HG02885 (cell line): ENCODE data around the gene IL1RAPL2.
"Not testable (repeated sequence)": the region's sequence is repeated elsewhere in the genome, so short reads cannot be mapped to it uniquely, and the experiment has no call there.

ENCODE experiments used
- ATAC-seq: cut with Tn5 transposase; IDR thresholded peaks from one replicate; pipeline ENCODE4 v1.9.1; 2021; ENCODE audit warnings: mild to moderate bottlenecking; ENCODE audit not compliant: unreplicated experiment, poor library complexity

Gene IL1RAPL2

DNA sequence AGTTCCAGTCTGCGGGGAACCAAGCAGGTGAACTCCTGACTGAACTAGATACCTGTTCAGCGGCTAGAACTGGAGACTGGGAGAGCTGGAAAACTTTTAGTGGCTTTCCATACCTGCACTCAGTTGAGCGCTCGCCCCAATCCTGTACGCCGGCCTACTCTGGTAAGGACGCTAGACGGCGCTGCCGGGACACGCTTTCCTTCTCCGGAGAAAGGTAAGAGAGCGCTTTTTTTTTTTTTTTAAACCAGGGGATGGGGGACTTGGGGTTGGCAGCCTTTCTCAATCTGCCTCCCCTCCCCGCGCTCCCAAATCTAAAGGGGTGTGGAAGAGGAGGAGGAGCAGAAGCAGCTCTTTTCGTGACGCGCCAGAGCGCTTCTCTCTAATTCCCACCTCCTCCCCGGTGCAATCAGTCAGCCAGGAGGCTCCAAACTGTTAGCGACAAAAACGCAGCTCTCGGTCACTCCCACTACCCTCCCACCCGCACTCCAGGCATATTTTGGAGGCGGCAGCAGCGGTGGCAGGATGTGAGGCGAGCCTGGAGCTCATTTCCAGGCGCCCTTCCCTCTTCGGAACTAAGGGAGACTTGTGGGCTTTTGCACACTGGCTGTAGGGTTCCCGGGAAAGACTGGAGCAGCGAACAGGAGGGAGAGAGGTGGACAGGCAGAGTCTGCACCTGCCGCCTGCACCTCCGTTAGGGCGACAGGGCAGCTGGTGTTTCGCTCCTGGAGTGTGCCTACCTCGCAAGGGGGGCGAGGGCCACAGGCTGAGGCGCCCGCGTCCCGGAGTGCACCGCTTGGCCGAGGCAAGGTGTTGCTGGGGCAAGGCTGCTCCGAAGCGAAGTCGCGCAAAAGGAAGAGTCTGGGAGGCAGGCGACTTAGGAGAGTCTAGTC lies at the start of gene IL1RAPL2:
Gene IL1RAPL2 (plus strand): TSS at position 409 of the 890 bp plus-strand sequence.
- no peak for ATAC-seq

DNA sequence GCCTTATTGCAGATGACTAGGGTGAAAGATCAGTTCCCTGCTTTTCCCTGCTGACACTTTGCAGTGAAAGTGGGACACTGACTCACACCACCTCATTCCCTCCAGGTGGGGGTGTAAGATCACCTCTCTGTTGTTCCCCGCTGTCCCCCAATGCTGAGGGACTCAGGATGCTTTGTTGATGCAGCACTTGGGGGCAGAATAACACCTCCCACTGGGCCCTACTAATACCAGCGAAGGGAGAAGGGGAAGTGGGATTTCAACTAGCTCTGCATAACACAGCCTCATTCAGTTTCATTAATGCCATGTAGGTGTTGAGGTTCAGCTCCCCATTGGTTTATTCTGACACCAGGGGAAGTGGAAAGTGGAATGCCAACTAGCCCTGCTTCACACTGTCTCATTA lies 43.6 kb upstream of the IL1RAPL2 start:
- no peak for ATAC-seq

DNA sequence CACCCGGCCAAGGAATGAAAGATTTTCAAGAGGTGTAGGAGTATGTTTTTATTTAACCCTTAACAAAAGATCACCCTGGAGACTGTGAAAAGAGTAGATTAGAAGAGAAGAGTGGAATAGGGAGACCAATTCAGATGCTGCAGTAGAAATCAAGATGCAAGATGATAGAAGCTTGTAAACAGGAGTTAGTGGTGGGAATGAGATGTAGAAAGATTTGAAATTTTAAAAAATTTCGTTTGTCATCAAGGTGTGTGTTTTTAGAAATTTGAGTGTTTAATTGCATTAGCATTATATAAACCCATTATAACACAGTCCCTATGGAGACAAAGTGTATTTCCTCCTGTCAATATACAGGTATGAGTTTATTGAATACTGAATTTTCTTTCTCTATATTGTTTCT lies 42.1 kb upstream of the IL1RAPL2 start:
- ATAC-seq: no peak

DNA sequence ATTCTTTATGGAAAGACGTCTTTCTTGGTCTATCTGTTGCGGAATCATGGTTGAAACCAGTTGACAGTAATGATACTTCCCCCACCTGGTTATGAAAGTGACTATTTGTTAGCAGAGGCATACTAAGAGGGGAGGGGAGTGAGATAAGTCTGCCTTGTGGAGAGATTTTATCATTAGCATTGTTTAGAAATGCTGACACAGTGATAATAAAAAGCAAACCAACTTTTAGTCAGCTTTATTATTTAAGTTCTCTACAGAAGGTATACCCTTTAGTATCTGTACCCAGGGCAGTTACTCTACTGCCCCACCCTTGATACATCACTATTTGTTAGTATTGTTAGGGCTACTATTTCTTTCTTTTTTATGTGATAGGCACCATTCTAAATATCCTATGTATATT lies 26.9 kb upstream of the IL1RAPL2 start:
- ATAC-seq: no peak

DNA sequence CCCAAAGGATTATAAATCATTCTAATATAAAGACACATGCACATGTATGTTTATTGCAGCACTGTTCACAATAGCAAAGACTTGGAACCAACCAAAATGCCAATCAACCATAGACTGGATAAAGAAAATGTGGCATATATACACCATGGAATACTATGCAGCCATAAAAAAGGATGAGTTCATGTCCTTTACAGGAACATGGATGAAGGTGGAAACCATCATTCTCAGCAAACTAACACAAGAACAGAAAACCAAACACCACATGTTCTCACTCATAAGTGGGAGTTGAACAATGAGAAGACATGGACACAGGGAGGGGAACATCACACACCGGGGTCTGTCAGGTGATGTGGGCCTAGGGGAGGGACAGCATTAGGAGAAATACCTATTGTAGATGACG lies 23.6 kb upstream of the IL1RAPL2 start:
- ATAC-seq: not testable (repeated sequence)

DNA sequence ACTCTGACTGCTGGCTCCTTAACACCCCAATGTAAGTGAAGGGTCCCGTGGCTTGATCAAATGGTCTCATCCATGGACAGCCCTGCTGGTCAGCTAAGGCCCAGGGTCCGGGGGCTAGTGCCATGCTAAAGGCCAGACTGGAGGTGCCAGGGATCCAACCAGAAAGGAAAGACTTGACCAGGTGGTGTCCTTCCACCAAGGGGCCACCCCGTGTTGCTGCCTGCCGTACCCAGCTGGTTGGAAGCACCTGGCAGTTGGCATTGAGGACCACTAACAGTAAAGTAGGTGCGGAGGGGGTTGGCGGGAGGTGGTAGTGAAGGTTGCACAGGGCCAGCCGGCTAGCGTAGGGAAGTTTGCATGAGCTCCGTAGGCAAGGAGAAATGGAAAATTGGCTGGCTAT lies 1.7 kb upstream of the IL1RAPL2 start:
- no peak for ATAC-seq

DNA sequence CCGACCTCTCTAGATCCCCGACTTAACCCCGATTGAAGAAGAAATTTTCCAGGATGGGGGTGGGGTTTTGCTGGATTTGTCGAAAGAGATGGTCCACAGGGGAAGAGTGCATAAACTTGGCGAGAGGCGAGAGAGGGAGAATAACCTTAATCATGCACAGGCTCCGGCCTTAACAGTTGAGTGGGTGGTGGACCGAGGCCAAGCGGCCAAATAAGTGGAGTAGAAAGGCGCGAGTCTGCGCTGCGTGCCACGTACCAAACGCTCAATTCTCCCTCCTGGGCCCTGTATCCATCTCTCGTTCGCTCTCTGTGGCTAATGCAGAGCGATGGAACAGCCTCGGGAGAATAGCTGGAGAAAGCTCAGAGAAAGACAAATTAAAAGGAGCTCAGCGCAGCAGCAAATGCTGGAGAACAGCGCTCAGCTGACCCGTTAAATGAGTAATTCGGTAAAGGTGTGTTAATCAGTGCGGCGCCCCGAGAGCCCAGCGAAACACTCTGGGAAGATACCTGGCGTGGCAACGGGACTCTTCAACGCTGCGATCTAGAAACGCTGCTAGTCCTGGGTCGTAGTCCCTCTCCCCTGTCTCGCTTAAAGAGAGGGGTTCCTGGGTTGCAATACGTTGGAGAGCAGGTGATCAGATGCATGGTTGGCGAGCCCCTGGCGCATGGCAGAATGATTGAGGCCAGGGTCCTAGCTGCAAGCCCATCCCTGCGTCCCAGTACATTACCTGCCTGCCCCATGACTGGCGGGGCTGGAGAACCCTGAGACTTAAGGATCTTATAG lies 887 bp upstream of the IL1RAPL2 start:
- no peak for ATAC-seq

DNA sequence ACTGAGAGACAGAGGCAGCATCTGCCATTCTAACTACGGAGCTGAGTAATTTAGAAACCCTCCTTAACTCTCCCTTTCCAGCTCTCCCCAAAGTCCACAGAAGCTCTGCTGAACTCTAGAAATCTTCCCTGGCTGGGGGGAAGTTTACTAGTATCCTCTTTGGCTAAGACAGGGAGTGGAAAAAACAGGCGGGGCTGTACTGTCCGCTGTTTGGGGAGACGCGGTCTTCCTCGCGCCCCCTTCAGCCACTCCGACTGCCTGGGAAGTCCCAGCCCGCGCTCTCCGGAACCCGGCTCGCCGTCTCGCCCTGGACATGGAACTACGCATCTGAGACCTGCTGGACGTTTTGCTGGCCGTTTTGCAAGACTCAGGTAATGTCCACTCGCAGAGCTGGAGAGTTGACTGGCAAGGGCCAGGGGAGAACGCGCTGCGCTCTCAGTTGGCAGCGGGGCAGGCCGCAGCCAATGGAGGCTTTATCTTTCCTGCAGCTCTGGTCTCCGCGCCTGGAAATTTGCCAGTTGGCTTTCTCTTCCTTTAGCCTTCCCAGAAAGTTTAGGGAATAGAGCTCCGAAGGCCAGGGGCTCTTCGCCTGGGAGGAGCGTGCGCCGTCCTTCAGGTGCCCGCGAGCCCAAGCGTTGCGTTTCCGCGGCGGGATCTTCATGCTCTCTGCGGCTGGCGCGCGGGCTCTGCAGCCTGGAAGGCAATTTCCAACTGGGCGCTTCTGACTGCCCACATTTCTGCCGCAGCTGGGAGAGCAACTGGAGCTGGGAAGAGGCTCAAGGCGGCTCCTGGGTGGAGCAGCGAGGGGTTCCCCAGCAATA lies 892 bp downstream of the IL1RAPL2 start:
- ATAC-seq: no peak

DNA sequence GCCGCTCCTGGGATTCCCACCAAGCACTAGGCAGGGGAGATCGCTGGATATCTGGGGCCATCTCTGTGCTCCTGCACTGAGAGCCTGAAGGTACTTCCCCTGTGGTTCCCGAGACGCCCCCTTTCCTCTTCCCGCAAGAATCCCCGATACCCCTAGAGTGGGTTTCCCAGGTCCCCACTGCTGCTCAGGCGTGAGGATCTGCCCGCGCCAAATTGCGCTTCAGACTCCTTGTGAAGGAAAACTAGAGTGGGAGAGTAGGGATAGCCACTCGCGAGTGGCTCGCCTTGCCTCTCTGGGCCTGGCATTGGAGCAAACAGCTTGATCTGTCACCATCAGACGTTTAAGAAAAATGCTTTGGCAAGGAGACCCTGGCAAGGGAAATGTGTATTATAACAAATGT lies 1.5 kb downstream of the IL1RAPL2 start:
- ATAC-seq: no peak

DNA sequence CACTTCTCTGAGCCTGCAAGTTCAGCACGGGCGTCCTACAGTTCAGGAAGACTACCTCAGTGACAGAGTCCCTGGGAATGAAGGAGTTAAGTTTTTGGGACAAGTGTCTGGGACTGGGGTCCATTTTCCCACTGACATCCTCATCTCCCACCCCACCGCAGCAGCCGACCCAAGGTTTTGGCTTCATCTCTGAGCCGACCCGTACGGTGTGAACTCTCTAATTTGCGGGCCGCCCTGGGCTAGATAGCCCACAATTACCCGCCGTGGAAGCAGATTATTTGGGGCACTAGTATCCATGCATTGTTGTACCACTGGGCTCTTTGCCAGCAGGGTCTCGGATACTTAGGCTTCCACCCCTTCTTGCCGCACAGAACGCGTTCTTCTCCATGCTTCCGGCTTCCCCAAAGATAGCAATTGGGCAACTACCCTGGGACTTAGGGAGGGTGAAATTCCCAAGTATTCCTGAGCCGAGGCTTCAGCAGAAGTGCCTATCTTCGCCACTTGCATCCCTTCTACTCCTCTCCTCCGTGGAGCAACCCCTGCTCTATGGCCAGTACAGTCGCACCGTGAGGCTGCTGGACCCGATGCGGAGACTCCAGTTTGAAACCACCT lies 2.4 kb downstream of the IL1RAPL2 start:
- ATAC-seq: no peak

DNA sequence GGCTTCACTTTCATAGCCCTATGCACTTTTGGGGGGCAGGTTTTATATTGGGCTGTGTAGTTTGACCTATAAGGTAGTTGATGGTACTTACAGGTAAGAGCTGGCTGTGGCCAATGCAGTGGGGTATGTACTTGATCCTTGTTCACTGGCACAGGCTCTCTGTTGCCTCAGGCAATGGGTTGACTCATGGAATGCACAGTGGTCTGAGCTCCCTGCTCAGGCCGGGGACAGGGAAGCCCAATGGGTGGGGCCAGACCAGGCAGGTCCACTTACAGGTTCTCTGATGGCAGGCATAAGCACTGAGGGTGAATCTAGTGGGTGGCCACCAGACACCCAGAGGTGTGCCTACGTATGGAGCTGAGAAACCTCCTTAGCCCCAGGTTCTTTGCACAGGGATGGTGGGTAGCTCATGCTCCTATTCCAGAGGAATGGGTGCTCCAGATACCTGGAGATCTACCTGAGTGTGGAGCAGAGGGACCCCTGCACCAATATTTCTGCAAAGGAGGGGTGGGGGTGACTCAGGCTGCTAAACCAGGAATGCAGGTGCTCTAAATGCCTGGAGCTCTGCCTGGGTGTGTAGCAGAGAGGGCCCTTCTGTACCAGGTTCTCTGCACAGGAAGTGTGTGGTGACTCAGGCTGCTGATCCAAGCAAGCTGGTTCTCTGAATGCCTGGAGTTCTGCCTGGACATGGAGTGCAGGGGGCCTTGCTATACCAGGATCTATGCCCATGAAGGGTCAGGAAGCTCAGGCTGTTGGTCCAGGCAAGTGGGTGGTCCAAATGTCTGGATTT lies 52.3 kb downstream of the IL1RAPL2 start:
- ATAC-seq: no peak

DNA sequence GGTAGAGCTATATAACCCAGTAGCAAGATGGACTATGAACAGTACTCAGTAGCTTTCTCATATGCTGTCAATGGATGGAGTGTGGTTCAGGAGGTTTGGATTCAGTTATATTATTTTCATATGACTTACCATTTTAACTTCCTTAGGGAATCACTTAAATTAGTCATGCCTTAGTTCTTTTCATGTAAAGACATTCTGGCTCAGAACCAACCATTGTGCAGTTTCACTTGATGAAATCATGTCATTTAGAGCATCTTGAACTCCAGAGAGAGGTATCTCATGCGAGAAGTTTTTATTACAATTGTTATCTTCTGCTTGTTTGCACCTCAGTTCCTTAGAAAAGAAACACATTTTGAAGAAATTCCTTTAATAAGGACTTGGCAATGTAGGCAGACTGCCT lies 55.8 kb downstream of the IL1RAPL2 start:
- no peak for ATAC-seq

DNA sequence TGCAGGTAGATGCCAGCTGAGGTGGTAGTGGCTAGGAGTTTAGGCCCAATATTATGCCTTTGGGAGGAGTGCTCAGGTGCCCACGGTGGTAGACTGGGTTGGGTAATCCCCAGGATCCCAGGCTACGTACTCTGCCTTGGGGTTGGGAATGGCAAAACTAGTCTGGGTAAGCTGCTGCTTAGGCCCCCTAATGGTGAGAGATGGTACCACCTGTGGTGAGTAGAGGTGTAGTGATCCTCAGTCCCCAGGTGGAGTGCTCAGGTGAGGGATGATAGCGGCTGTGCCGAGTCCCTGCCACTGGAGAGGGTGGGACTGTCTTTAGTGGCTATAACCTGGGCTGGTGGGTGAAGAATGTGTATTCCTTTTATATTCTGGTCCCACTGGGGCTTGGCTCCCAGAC lies 75.2 kb downstream of the IL1RAPL2 start:
- ATAC-seq: no peak

DNA sequence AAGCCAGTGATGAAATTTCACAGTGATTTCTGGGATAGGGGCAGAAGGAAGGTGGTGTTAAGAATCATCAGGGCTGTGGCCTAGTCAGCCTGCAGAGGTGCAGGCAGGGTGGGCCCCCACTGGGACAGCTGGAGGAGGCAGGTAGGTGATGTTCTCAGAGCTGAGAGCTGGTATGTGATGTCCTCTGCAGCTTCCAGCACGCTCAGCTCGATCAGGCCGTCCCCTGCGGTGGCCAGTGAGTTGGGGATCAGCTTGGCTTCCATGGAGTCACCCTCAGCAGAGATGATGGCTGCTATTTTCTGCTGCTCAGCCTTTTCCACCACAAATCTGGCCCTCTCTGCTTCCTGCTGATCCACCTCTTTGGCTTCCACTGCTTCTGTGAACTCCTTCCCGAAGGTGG lies 81.1 kb downstream of the IL1RAPL2 start:
- ATAC-seq: no peak

DNA sequence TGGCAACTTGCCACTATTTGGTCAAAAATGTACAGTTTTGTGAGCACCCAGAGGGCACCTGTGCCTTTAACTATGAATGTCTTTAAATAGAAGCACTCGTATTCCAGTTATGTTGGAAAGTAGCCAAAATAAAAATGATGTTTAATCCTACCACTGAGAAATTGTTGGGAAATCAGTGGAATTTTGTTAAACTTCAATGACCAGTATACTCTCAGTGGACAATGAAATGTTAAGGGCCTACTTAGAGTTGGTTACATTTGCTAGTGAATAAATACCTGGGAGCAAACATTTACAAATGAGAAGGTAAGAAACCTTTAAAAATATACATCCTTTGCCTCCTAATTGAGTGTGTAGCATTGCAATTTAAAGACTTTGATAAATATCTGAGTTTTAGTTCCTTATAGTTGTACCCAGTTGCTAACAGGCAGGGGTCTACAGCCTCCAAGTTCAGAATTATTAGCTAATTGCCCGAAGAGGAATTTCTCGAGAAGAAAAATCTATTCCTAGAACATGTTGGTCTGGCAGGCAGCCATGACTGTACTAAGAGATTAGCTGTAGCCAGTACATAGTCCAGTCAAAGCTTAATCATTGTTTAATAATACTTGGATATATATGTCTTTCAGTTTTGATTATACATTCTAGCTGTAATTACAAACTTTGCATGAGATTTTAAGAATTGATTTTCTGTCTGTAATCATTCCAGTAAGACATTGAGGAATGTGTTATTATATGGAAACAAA lies 93.2 kb downstream of the IL1RAPL2 start:
- ATAC-seq: no peak

DNA sequence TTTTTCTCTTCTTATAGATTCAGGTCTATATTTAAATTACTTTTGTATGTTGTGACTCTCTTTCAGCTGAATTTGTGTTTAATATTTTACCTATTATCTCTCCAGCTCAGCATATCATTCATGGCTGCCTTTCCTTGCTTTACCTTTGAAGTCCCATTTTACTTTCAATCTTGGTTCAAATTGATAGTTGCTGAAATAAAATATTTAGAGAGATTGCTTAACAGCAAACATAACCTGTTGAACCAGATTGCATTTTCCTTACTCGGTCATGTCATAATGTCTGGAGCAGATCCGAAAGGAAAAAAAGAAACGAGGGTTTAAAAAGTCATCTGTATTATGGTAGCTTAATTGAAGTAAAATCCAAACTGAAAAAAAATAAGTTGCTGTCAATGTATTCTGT lies 94.1 kb downstream of the IL1RAPL2 start:
- no peak for ATAC-seq

DNA sequence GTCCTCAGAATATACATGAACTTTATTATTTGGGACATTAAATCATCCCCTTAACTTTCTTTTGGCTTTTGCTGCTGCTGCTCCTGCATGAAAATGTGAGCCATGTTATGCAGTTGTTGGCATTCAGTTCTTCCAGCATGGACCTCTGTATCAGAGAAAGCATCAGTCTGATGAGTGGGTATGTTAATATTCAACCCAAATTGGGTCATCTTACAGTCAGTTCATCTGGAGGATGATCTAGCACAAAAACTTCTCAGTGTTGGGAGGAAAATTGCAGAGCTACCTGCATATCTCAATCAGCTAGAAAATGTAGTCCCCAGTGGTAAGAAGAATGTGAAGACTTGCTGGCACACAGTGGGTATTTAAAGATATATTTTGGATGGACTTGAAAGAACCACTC lies 96.7 kb downstream of the IL1RAPL2 start:
- no peak for ATAC-seq

DNA sequence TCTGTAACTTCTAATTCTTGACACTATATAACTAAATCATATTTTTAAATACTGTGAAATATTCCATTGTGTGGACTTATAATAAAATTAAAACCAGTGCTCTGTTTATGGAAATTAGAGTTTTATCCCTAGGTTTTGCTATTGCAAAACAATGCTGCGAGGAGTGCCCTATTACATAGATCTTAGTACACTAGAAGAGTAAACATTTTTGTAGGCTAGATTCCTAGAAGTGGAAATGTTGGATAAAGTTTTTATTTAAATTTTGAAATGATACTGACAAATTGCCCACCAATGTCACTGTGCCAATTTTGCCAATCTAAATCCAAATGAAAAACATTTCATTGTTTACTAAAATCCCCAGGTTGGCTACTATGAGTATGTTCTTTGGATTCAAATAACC lies 99.7 kb downstream of the IL1RAPL2 start:
- ATAC-seq: no peak

DNA sequence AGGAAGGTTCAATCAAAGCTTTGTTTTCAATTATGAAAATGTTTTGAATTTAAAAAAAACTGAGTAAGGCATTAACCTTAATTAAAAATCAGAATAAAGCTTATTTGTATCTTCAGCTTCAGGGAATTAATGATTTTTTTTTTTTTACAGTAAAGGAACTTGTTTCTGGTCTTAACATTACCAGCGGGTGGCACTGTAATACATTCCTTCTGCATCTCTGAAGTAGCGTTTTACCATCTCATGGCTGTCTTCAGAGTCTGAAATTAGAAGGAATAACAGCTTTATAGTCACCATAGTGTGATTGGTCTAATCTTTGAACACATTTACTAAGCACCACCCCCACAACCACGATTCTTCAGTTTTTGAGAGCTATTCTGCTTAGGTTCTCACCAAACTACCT lies 102.6 kb downstream of the IL1RAPL2 start:
- no peak for ATAC-seq
